A204.1 (cell line): ENCODE results near the gene ARF1.

Source experiments
- FAIRE-seq: peaks from 2 replicates; lab custom pipeline; 2012; peaks lifted over from hg19 to GRCh38; lab: Jason Lieb, UNC

Gene ARF1

GRCh38 chr1:228050571-228051231 is 31.8 kb upstream of the ARF1 start:
- FAIRE-seq, result no peak

- FAIRE-seq, result no peak
Measured at GRCh38 chr1:228058172-228058948, 24.1 kb upstream of the ARF1 start.

GRCh38 chr1:228058949-228059633 is 23.4 kb upstream of the ARF1 start:
- no peak for FAIRE-seq

GRCh38 chr1:228059634-228060457 is 22.7 kb upstream of the ARF1 start:
- no peak for FAIRE-seq

- FAIRE-seq, result no peak
Measured at GRCh38 chr1:228060458-228061190, 21.9 kb upstream of the ARF1 start.

GRCh38 chr1:228061411-228062084 is 21.0 kb upstream of the ARF1 start:
- no peak for FAIRE-seq

GRCh38 chr1:228062085-228062791 is 20.3 kb upstream of the ARF1 start:
- FAIRE-seq, result no peak

GRCh38 chr1:228062812-228063211 is 19.7 kb upstream of the ARF1 start:
- FAIRE-seq, result no peak

- FAIRE-seq, result no peak
Measured at GRCh38 chr1:228063251-228064191, 19.0 kb upstream of the ARF1 start.

GRCh38 chr1:228064296-228064695 is 18.2 kb upstream of the ARF1 start:
- no peak for FAIRE-seq

- no peak for FAIRE-seq
Measured at GRCh38 chr1:228064741-228065542, 17.6 kb upstream of the ARF1 start.

GRCh38 chr1:228065543-228066347 is 16.8 kb upstream of the ARF1 start:
- FAIRE-seq, result no peak

GRCh38 chr1:228066416-228066815 is 16.1 kb upstream of the ARF1 start:
- FAIRE-seq, result no peak

GRCh38 chr1:228066891-228067654 is 15.4 kb upstream of the ARF1 start:
- no peak for FAIRE-seq

GRCh38 chr1:228068359-228068758 is 14.1 kb upstream of the ARF1 start:
- FAIRE-seq, result no peak

- no peak for FAIRE-seq
Measured at GRCh38 chr1:228070173-228070572, 12.3 kb upstream of the ARF1 start.

- no peak for FAIRE-seq
Measured at GRCh38 chr1:228070851-228071250, 11.7 kb upstream of the ARF1 start.
